ENCODE data around the gene SELENOS. TPM values are rescaled to one million over a fixed set of nuclear protein-coding genes. Genes with fewer than 3 reads are reported as not detected.
A peak's percentile ranks its signal among the peaks of the same experiment; 100 is the strongest.
"Not testable (repeated sequence)": the region's sequence is repeated elsewhere in the genome, so short reads cannot be mapped to it uniquely, and the experiment has no call there.

The SELENOS gene
- total RNA-seq, 2 donors from 2014 or later = 134 to 142 TPM

- ATAC-seq (peak; percentile 63), DNase-seq (no peak)
- intact Hi-C loops (cut with DNase I, micrococcal nuclease) = no loop called here
Observed at GRCh38 chr15:101288905-101289513, 11.7 kb upstream of the SELENOS start.

DNA sequence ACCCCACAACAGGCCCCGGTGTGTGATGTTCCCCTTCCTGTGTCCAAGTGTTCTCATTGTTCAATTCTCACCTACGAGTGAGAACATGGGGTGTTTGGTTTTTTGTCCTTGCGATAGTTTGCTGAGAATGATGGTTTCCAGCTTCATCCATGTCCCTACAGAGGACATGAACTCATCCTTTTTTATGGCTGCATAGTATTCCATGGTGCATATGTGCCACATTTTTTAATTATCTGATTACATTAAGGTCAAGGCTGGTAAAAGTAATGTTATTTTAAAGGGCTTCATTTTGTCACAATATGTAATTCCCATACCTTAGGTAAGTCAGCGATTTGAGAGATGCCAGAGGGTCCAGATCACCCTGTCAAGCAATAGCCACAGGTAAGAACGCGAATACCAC, 10.1 kb upstream of the SELENOS start:
- DNase-seq; ATAC-seq; intact Hi-C loops (cut with DNase I, micrococcal nuclease): not testable (repeated sequence)

DNA sequence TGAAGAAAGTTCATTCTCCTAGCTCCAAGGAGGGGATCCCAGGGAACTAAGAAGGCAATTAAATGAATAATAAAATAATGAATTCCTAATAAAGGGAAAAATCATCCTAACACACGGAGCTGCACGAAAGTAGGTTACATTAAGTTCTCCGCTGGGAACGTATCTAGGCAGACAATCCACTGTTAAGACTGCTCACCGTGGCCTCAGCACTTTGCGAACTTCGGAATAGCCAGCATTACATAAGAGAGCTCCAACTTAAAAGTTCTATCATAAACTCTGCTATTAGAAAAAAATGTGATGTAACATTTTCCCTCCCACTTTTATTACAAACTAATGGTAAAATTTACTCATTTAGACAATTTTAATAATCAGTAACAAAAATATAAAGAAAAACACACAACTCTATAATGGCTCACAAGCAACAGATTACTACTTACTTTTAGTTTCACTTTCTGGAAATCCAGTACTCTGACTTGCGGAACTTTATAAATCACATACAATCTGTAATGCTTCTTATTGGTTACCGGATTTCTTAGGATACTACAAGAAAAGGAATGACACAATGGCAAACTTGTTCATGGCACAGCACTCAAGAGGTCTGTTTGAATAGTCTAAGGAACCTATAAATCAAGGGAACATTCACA, 9.3 kb upstream of the SELENOS start:
- intact Hi-C loops (cut with DNase I, micrococcal nuclease) = no loop called here
- ATAC-seq = no peak
- no peak for DNase-seq

DNA sequence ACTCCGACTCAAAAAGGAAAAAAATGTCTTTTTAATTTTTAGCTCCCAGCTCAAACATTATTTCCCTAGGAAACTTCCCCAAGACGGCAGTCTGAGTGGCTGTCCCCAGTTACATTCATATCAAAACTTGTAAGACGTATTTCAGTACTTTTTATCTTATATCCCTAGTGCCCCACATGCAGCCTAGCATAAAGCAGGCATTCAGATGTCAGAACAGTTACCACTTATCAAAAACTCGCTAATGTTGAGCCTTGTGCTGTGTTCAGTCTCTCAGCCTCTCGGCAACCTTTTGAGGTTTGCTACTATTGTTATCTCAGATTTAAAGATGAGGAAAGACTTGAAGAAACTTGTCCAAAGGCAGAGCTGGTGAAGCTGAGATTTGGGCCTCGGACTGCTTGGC, 6.6 kb upstream of the SELENOS start:
- ATAC-seq = no peak
- intact Hi-C loops (cut with DNase I, micrococcal nuclease) = no loop called here

GRCh38 chr15:101280007-101280406, 2.7 kb upstream of the SELENOS start:
- no peak for DNase-seq
- peak; percentile 50 for ATAC-seq
- intact Hi-C loops (cut with DNase I, micrococcal nuclease) = no loop called here

More for the DNA sequence above, 6.6 kb upstream of the SELENOS start:
- no peak for DNase-seq

GRCh38 chr15:101277943-101278564, 769 bp upstream of the SELENOS start:
- DNase-seq (no peak), ATAC-seq (peak; percentile 24)
- intact Hi-C loops (cut with DNase I, micrococcal nuclease) = no loop called here

GRCh38 chr15:101276501-101277037, 716 bp downstream of the SELENOS start:
- DNase-seq = peak in 1 of 2 donors; percentile 36
- intact Hi-C loops (cut with DNase I, micrococcal nuclease) = no loop called here
- ATAC-seq = no peak

GRCh38 chr15:101275018-101275417, 2.3 kb downstream of the SELENOS start:
- intact Hi-C loops (cut with DNase I, micrococcal nuclease) = no loop called here
- no peak for ATAC-seq

DNA sequence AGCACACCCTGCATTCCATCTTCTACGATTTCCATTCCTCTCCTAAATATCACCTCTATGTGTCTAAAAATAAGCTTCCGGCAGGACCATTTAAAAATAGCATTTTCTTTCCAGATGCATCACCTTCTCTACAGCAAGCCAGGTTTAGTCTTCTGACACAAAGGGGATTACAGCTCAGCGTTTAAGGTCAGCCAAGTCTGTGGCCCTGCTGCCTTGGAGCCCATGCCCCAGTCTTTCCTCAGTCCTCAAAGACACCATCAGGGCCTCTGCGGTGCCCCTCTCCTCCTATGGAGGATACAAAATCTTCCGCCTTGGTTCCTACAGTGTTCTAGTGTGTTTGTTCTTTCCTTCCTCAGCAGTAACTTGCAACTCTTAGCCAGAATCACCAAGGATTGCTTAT, 3.8 kb downstream of the SELENOS start:
- no peak for ATAC-seq
- intact Hi-C loops (cut with DNase I, micrococcal nuclease) = no loop called here
- DNase-seq = no peak

More at GRCh38 chr15:101275018-101275417, 2.3 kb downstream of the SELENOS start:
- DNase-seq = no peak

GRCh38 chr15:101272584-101272983, 4.7 kb downstream of the SELENOS start:
- DNase-seq (no peak), ATAC-seq (no peak)
- intact Hi-C loops (cut with DNase I, micrococcal nuclease) = no loop called here

DNA sequence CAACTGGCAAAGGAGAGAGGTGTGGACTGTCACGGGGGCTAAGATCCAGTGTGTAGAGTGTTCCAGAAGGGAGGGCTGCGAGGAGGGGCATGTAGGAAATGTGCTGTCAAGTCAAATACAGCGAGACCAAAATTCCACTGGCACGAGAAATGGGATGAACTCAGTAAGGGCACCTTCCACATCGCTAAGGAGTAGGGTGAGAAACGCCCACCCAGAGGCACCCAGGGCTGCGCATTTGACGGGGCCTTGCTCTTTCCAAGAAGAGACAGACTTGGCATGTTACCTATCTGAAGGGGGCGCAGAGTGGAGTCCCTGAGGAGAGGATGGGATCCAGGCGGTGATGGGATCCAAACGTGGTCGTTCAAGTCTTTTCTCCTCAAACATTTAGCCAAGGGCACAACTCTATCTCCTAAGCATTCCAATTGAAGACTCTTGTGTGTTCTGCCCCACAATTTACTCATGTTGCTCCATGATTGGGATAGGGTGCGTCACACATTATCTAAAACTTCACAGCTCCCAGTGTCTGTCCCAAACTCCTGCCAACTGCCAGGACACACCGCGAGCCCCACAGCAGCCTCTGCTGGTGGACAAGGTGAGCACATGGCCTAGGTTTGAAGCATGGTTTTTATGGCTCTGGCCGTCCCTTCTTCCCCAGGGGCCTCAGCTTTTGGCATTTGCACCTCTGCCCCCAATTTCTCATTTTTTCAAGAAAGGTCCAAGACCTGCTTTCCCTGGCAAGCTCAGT, 7.6 kb downstream of the SELENOS start:
- ATAC-seq (peak; percentile 58), DNase-seq (no peak)
- intact Hi-C loops (cut with DNase I, micrococcal nuclease) = loop anchor here in 1 of 2 donors (10.0 kb wide), 1 partner anchor 185 kb away; no protein-coding TSS in a partner anchor

GRCh38 chr15:101267320-101268104, 9.8 kb downstream of the SELENOS start:
- peak; percentile 51 for ATAC-seq

GRCh38 chr15:101266787-101267186, 10.5 kb downstream of the SELENOS start:
- ATAC-seq = peak; percentile 2

More at GRCh38 chr15:101267320-101268104, 9.8 kb downstream of the SELENOS start:
- no peak for DNase-seq
- intact Hi-C loops (cut with DNase I, micrococcal nuclease) = loop anchor here in 1 of 2 donors (10.0 kb wide), 1 partner anchor 183 kb away; no protein-coding TSS in a partner anchor

DNA sequence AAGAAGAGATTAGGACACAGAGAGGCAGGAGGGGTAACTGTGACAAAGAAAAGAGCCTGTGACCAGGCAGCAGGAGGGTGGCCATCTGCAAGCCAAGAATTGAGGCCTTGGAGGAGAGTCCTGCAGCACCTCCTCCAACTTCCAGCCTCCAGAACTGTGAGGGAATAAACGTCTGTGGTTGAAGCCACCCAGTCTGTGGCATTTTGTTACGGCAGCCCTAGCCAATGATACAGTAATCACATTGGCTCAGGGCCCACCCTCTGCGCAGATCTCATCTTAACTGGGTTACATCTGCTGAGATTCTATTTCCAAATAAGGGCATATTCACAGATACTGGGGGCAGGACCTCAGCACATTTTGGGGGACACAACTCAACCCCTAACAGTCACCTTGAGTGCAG, 11.3 kb downstream of the SELENOS start:
- DNase-seq (no peak), ATAC-seq (no peak)
- intact Hi-C loops (cut with DNase I, micrococcal nuclease) = loop anchor here in 1 of 2 donors (10.0 kb wide), 1 partner anchor 181 kb away; no protein-coding TSS in a partner anchor

More at GRCh38 chr15:101266787-101267186, 10.5 kb downstream of the SELENOS start:
- intact Hi-C loops (cut with DNase I, micrococcal nuclease) = loop anchor here in 1 of 2 donors (10.0 kb wide), 1 partner anchor 182 kb away; no protein-coding TSS in a partner anchor
- DNase-seq = no peak

DNA sequence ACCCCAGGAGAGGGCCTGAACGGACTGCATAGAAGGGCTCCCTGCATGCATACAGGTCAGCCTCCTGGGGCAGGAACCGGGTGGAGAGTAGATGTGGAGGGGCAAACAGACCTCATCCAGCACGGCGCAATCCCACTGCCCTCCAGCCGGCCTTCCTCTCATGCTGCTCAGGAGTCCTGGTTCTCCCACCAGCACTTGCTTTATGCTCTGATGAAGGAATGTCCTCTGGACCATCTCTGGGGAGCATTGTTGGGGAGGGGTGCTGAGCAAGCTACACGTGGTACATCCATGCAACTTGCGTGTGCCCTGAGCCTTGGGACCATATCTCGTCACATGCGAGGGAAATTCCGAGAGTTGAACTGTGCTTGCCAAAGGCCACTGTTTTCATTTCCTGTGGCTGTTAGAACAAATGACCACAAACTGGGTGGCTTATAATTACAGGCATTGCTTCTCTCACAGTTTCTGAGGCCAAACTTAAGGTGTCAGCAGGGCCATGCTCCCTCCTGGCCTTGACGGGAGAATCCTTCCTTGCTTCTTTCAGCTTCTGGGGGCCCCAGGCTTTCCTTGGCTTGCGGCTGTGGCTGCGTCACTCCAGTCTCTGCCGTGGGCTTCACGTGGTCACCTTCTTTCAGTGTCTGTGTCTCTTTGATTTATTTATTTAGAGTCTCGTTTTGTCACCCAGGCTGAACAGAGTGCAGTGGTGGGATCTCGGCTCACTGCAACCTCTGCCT, 12.2 kb downstream of the SELENOS start:
- no peak for ATAC-seq
- intact Hi-C loops (cut with DNase I, micrococcal nuclease) = loop anchor here in 1 of 2 donors (10.0 kb wide), 1 partner anchor 180 kb away; no protein-coding TSS in a partner anchor
- DNase-seq = no peak

DNA sequence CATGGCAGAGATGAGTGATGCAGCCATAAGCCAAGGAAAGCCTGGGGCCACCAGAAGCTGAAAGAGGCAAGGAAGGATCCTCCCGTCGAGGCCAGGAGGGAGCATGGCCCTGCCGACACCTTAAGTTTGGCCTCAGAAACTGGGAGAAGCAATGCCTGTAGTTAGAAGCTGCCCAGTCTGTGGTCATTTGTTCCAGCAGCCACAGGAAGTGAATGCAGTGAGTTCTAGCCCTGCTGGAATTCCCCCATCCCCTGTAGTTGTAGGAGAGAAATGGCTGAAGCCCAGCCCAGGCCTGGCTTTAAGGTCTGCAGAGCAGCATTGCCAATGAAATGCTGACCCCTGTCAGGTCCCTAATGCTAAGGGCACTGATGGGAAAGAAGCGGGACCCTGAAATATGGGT, 13.3 kb downstream of the SELENOS start:
- intact Hi-C loops (cut with DNase I, micrococcal nuclease) = loop anchor here in 1 of 2 donors (10.0 kb wide), 1 partner anchor 179 kb away; no protein-coding TSS in a partner anchor
- ATAC-seq = no peak
- no peak for DNase-seq

DNA sequence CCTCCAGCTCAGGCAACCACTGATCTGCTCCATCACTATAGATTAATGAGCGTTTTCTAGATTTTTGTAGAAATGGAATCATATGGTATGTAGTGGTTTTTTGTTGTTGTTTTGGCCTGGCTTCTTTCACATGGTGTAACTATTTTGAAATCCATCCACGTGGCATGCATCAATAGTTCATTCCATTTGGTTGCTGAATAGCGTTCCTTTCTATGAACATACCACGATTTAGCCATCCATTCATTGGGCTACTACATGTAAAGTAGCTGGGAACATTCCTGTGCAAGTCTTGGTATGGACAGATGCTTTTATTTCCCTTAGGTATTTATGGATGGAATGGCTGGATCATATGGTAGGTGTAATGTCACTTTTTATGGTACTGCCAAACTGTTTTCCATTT, 14.7 kb downstream of the SELENOS start:
- no peak for ATAC-seq
- intact Hi-C loops (cut with DNase I, micrococcal nuclease) = loop anchor here in 1 of 2 donors (10.0 kb wide), 1 partner anchor 178 kb away; no protein-coding TSS in a partner anchor
- DNase-seq = no peak

Data from left colon (tissue), 2 donors.